Neural crest cell (in vitro differentiated cells): Measurements from ENCODE around the gene GSE1. TPM values are rescaled to one million over a fixed set of nuclear protein-coding genes. Genes with fewer than 3 reads are reported as not detected.
A peak's percentile ranks its signal among the peaks of the same experiment; 100 is the strongest.
"Not testable (repeated sequence)": the region's sequence is repeated elsewhere in the genome, so short reads cannot be mapped to it uniquely, and the experiment has no call there.

ENCODE experiments used
- DNase-seq: peaks from one replicate; pipeline ENCODE4 v3.0.0; 2021; ENCODE audit warnings: low read depth, mixed read lengths, low spot score
- H3K27ac Mint-ChIP-seq: one replicate; pipeline ENCODE4 v1.8.0; 2021; ENCODE audit warnings: mild to moderate bottlenecking, mixed read lengths; ENCODE audit not compliant: unreplicated experiment
- H3K27me3 Mint-ChIP-seq: 2 replicates; pipeline ENCODE4 v1.8.0; 2021; ENCODE audit warnings: low read depth, mild to moderate bottlenecking, mixed read lengths
- H3K36me3 Mint-ChIP-seq: 2 replicates; pipeline ENCODE4 v1.8.0; 2021; ENCODE audit warnings: low read depth, mild to moderate bottlenecking, mixed read lengths
- H3K4me1 Mint-ChIP-seq: 2 replicates; pipeline ENCODE4 v1.8.0; 2021; ENCODE audit warnings: mixed read lengths
- H3K4me3 Mint-ChIP-seq: one replicate; pipeline ENCODE4 v1.8.0; 2021; ENCODE audit warnings: mild to moderate bottlenecking, mixed read lengths
- H3K9me3 Mint-ChIP-seq: 2 replicates; pipeline ENCODE4 v1.8.0; 2021; ENCODE audit warnings: mixed read lengths
- CTCF ChIP-seq: fragments of 200-600 bp; sonication (generic); conservative IDR thresholded peaks from 2 replicates; pipeline ENCODE4 v1.5.0; 2021; ENCODE audit warnings: antibody characterized with exemption, mild to moderate bottlenecking
- total RNA-seq: library from RNA; stranded (reverse); gene quantifications from 2 replicates; pipeline ENCODE4 v1.2.1, GENCODE V29; 2021

Gene GSE1
- total RNA-seq, 1 donor from 2014 or later = 27.3 TPM

GRCh38 chr16:85589688-85590505, 23.2 kb upstream of the GSE1 start:
- peaks cover 43% of the 10 kb centered on the region for H3K4me1 Mint-ChIP-seq
- H3K27me3 Mint-ChIP-seq = peaks cover 38% of the 10 kb centered on the region
- no peaks in the 10 kb centered on the region for H3K36me3 Mint-ChIP-seq
- no peak for DNase-seq
- no peak overlapping the region for H3K27ac Mint-ChIP-seq
- no peak for TF ChIP-seq CTCF
- H3K9me3 Mint-ChIP-seq = no peaks in the 10 kb centered on the region
- H3K4me3 Mint-ChIP-seq = no peak overlapping the region

DNA sequence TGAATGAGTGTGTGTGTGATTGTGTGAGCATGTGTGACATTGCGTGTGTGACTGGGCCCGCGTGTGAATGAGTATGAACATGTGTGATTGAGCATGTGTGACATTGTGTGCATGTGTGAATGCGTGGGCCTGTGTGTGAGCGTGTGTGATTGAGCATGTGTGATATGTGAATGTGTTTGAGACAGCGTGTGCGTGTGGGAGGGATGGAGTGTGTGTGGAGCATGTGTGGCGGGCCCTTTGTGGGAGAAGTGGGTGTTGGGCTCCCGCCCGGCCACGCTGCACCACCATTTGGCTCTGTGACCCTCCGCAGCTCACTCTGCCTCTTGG, 22.7 kb upstream of the GSE1 start:
- Mint-ChIP-seq H3K4me1 (peaks cover 41% of the 10 kb centered on the region), H3K9me3 (no peaks in the 10 kb centered on the region), H3K27me3 (peaks cover 32% of the 10 kb centered on the region), H3K27ac (no peak overlapping the region), H3K36me3 (no peaks in the 10 kb centered on the region), H3K4me3 (no peak overlapping the region)
- DNase-seq = no peak
- TF ChIP-seq CTCF = no peak

DNA sequence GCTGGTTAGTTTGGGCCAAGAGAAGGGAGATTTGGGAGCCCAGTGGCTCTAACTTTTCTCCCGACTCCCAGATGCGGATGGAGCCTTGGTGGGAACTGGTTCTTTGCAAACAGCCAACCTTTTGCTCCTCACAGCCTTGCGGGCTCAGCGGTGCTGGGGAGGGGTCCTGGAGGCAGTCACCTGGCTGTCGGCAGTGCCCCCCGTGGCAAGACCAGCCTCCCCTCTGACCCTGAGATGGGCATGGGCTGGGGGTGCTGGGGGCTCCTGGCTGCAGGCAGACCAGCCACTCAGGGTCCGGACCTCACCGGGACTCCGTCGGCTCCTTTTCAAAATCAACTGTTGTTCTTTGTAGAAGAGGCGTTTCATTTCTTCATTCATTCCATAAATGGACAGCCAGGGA, 21.7 kb upstream of the GSE1 start:
- H3K4me1 Mint-ChIP-seq = peaks cover 33% of the 10 kb centered on the region
- H3K36me3 Mint-ChIP-seq = no peaks in the 10 kb centered on the region
- H3K27me3 Mint-ChIP-seq = peaks cover 28% of the 10 kb centered on the region
- H3K4me3 Mint-ChIP-seq = no peak overlapping the region
- no peak for TF ChIP-seq CTCF
- no peaks in the 10 kb centered on the region for H3K9me3 Mint-ChIP-seq
- H3K27ac Mint-ChIP-seq = no peak overlapping the region
- no peak for DNase-seq

GRCh38 chr16:85592277-85592676, 20.8 kb upstream of the GSE1 start:
- not testable (repeated sequence) for DNase-seq, H3K9me3 Mint-ChIP-seq, H3K4me3 Mint-ChIP-seq, H3K36me3 Mint-ChIP-seq
- H3K27me3 Mint-ChIP-seq = peaks cover 21% of the 10 kb centered on the region
- H3K27ac Mint-ChIP-seq = peak overlapping the region; percentile 21
- H3K4me1 Mint-ChIP-seq = peaks cover 29% of the 10 kb centered on the region

- H3K9me3 Mint-ChIP-seq = no peaks in the 10 kb centered on the region
- peaks cover 29% of the 10 kb centered on the region for H3K4me1 Mint-ChIP-seq
- no peaks in the 10 kb centered on the region for H3K36me3 Mint-ChIP-seq
- DNase-seq = no peak
- H3K27ac Mint-ChIP-seq = peak overlapping the region; percentile 21
- peaks cover 22% of the 10 kb centered on the region for H3K27me3 Mint-ChIP-seq
- TF ChIP-seq CTCF = no peak
- no peak overlapping the region for H3K4me3 Mint-ChIP-seq
These were observed 20.2 kb upstream of the GSE1 start for GRCh38 chr16:85592700-85593493.
